Ovary (tissue), 9 donors: Measurements from ENCODE around the gene MXRA5. TPM values are rescaled to one million over a fixed set of nuclear protein-coding genes. Genes with fewer than 3 reads are reported as not detected.

Source experiments
- DNase-seq, 5 donors: peaks; one replicate each; pipeline ENCODE4 v3.0.0-alpha.2; 2019 to 2020
- H3K27ac ChIP-seq, 2 donors: fragments of 200-600 bp; one replicate each; pipeline versions ENCODE4 v1.5.1 to v1.8.0; 2019 to 2022
- H3K27me3 ChIP-seq: fragments of 200-600 bp; one replicate; pipeline ENCODE4 v1.8.0; 2022
- H3K36me3 ChIP-seq: fragments of 200-600 bp; sonication (generic); one replicate; pipeline ENCODE4 v1.5.1; 2019
- H3K4me1 ChIP-seq: one replicate; pipeline ENCODE4 v1.8.1; 2013; ENCODE audit warnings: mild to moderate bottlenecking, moderate library complexity; ENCODE audit not compliant: insufficient read depth
- H3K4me3 ChIP-seq: fragments of 200-600 bp; sonication (generic); one replicate; pipeline ENCODE4 v1.5.1; 2017
- H3K9me3 ChIP-seq, 2 donors: fragments of 200-600 bp in 1 of 2; sonication (generic) in 1 of 2; one replicate each; pipeline versions ENCODE4 v1.5.1 to v1.8.1; 2013 to 2019; ENCODE audit warnings: mild to moderate bottlenecking in 1 of 2, moderate library complexity in 1 of 2
- EP300 ChIP-seq: sonication (generic); formaldehyde crosslinking; IDR thresholded peaks from one replicate; pipeline ENCODE4 v1.6.1; 2017; ENCODE audit warnings: antibody characterized with exemption
- POLR2A ChIP-seq: fragments of 450-650 bp; IDR thresholded peaks from one replicate; pipeline ENCODE4 v1.6.1; 2017; ENCODE audit warnings: antibody characterized with exemption, mild to moderate bottlenecking, moderate library complexity
- WGBS, 3 donors: extraction: QIAGEN DNeasy Blood & Tissue Kit in 1 of 3; methylation state at CpG; one replicate each; pipeline versions ENCODE4 v1.1.5 to v1.1.7; 2013 to 2017; 5-methylcytosine and 5-hydroxymethylcytosine counted together
- intact Hi-C, 4 donors: fragments of 100-400 bp; cut with DNase I; formaldehyde crosslinking; loops; one replicate each; pipeline versions ENCODE4 v1.11.0 to v1.15.1; 2022 to 2023
- polyA plus RNA-seq, 2 donors: library from polyadenylated mRNA; stranded (reverse); fragments of 200-250 nt in 1 of 2; fragments of 350-450 nt in 1 of 2; fragmentation: Illumina TruSeq in 1 of 2; extraction: RNeasy Lipid Tissue Mini Kit (QIAGEN cat#74804) in 1 of 2; gene quantifications; one replicate each; pipeline ENCODE4 v1.2.3, GENCODE V29; 2013 to 2014
- total RNA-seq, 7 donors: library from RNA; depleted of rRNA in 2 of 7; stranded (reverse); fragments of >200 nt in 2 of 7; fragmentation: NEBNext Ultra II Directional in 3 of 7; extraction: Animal tissue kit (Norgen Biotek cat#: 25700) in 3 of 7; gene quantifications; one replicate each; pipeline versions ENCODE4 v1.1.0 to v1.2.4, GENCODE V29; 2016 to 2023
- TF ChIP-seq, protein P1 (sequence below), 3 donors: fragments of 450-650 bp in 2 of 3; fragments of 200-600 bp in 1 of 3; IDR thresholded peaks; one replicate each; pipeline versions ENCODE4 v1.5.1 to v1.8.0; 2016 to 2022; ENCODE audit warnings: antibody characterized with exemption in 3 of 3, mild to moderate bottlenecking in 1 of 3
- donor health status: DM: no; HTN: no; CAD: no; lungs with moderate emphysema.
- donor health status: DM: no; HTN: no; CAD: no.
- donor health status: Bipolar disorder and iron deficiency.
- donor health status: DM: yes; HTN: yes; CAD: no.
- donor health status: DM: no; HTN: no; CAD: no.
- donor health status: DM: yes; HTN: yes; CAD: no.

MXRA5 gene
- total and polyA plus RNA-seq, 9 donors: 0.70 to 51.6 (median 4.2) TPM

- Histone ChIP-seq H3K4me3 (no peak overlapping the region), H3K36me3 (no peaks in the 10 kb centered on the region), H3K9me3 (no peaks in the 10 kb centered on the region), H3K4me1 (no peaks in the 10 kb centered on the region), H3K27me3 (no peaks in the 10 kb centered on the region), H3K27ac (no peak overlapping the region)
- no peak for DNase-seq
- WGBS, 3 donors: 59 to 62% (median 61%) methylated on average over 3 of the region's 3 CpGs
- TF ChIP-seq EP300 (no peak), POLR2A (no peak)
- TF ChIP-seq, protein P1, sequence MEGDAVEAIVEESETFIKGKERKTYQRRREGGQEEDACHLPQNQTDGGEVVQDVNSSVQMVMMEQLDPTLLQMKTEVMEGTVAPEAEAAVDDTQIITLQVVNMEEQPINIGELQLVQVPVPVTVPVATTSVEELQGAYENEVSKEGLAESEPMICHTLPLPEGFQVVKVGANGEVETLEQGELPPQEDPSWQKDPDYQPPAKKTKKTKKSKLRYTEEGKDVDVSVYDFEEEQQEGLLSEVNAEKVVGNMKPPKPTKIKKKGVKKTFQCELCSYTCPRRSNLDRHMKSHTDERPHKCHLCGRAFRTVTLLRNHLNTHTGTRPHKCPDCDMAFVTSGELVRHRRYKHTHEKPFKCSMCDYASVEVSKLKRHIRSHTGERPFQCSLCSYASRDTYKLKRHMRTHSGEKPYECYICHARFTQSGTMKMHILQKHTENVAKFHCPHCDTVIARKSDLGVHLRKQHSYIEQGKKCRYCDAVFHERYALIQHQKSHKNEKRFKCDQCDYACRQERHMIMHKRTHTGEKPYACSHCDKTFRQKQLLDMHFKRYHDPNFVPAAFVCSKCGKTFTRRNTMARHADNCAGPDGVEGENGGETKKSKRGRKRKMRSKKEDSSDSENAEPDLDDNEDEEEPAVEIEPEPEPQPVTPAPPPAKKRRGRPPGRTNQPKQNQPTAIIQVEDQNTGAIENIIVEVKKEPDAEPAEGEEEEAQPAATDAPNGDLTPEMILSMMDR (IDR thresholded peaks at IDR 0.05): no peak
- intact Hi-C loops: no loop called here
Observed at GRCh38 chrX:3268829-3269228, 77.6 kb downstream of the MXRA5 start.

DNA sequence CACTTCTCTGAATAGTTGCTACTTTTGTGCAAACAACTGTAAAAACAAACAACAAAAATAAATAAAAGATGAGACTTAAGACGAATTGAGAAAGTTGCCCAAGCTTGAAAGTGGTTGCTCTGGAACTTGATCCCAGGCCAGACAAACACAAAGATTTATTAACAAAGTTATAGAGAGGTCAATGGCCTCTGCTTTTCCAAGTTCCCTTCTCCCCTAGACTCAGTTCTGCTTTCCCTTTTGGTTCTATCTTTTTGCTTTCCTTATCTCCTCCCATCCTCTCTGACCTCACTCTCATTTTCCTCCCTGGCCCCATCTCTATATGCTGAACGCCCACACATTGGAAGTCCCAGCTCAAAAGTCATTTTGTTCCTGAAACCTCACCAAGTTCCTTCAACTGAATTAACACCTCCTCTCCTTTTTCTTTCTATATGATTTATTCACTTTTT lies 82.7 kb downstream of the MXRA5 start:
- WGBS, 3 donors: 26 to 27% (median 26%) methylated on average over 2 of the region's 2 CpGs
- intact Hi-C loops: no loop called here
- Histone ChIP-seq H3K27ac (no peak overlapping the region), H3K27me3 (no peaks in the 10 kb centered on the region), H3K4me3 (no peak overlapping the region), H3K4me1 (no peaks in the 10 kb centered on the region), H3K9me3 (no peaks in the 10 kb centered on the region), H3K36me3 (no peaks in the 10 kb centered on the region)
- DNase-seq: no peak
- TF ChIP-seq EP300 (no peak), POLR2A (no peak)
- TF ChIP-seq, protein P1 (IDR thresholded peaks at IDR 0.05): no peak

DNA sequence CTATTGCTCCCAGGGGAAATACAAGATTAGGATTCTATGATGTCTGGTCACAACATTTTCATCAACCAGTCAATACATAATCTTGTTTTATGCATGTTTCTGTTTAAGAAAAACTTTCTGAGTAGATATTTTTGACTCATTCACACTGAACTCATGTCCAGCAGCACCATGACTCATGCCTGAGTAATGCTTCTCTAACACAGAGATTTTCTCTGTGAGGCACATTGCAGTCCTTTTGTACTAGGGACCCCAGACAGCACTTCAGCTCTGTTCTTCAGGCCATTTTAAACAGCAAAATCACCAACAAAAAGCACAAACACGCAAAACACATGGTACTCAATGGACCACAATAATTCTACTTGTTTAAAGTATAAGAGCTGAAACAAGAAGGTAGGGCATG lies 83.6 kb downstream of the MXRA5 start:
- WGBS, 3 donors: 50 to 71% (median 64%) methylated on average over 1 of the region's 1 CpG

More for the DNA sequence above, 83.6 kb downstream of the MXRA5 start:
- H3K27ac ChIP-seq: no peak overlapping the region
- no peaks in the 10 kb centered on the region for H3K4me1 ChIP-seq
- H3K27me3 ChIP-seq: no peaks in the 10 kb centered on the region
- intact Hi-C loops: no loop called here
- DNase-seq: no peak
- H3K36me3 ChIP-seq: no peaks in the 10 kb centered on the region
- H3K9me3 ChIP-seq: no peaks in the 10 kb centered on the region
- TF ChIP-seq, protein P1 (IDR thresholded peaks at IDR 0.05): no peak
- TF ChIP-seq EP300 (no peak), POLR2A (no peak)
- no peak overlapping the region for H3K4me3 ChIP-seq
